HepG2 (cell line): ENCODE results near the gene CENPM. TPM values are rescaled to one million over a fixed set of nuclear protein-coding genes. Genes with fewer than 3 reads are reported as not detected.

Experiments used
- AHDC1 ChIP-seq: sonication (generic); formaldehyde crosslinking; IDR thresholded peaks from 2 replicates; pipeline ENCODE4 v1.5.1; 2020; ENCODE audit warnings: mild to moderate bottlenecking, missing genetic modification reagents, borderline replicate concordance
- ARNTL ChIP-seq: sonication (generic); formaldehyde crosslinking; IDR thresholded peaks from 2 replicates; pipeline ENCODE4 v1.4.0; 2020; ENCODE audit warnings: mild to moderate bottlenecking, missing genetic modification reagents
- BRD4 ChIP-seq: sonication (generic); formaldehyde crosslinking; IDR thresholded peaks from 2 replicates; pipeline ENCODE4 v1.4.0; 2020; ENCODE audit warnings: missing genetic modification reagents
- CEBPB ChIP-seq: IDR thresholded peaks from 2 replicates; pipeline ENCODE4 v1.6.1; 2011; ENCODE audit warnings: low read depth, low read length, improper control_type of control experiment, borderline replicate concordance
- HOXA7 ChIP-seq: sonication (generic); formaldehyde crosslinking; IDR thresholded peaks from 2 replicates; pipeline ENCODE4 v1.8.1; 2022; ENCODE audit warnings: mild to moderate bottlenecking, missing genetic modification reagents, moderate library complexity
- MAZ ChIP-seq, 2 experiments: sonication (generic) in 1 of 2; formaldehyde crosslinking in 1 of 2; IDR thresholded peaks; 2 replicates each; pipeline versions ENCODE4 v1.5.0 to v1.6.1; 2012 to 2020; ENCODE audit warnings: low read depth in 2 of 2, mild to moderate bottlenecking in 2 of 2, borderline replicate concordance in 1 of 2, improper control_type of control experiment in 1 of 2, low read length in 1 of 2, missing genetic modification reagents in 1 of 2, moderate library complexity in 1 of 2
- NCOA5 ChIP-seq: sonication (generic); formaldehyde crosslinking; IDR thresholded peaks from 2 replicates; pipeline ENCODE4 v1.4.0; 2020; ENCODE audit warnings: missing genetic modification reagents
- NR2C2 ChIP-seq: sonication (generic); formaldehyde crosslinking; IDR thresholded peaks from 2 replicates; pipeline ENCODE4 v1.4.0; 2020; ENCODE audit warnings: missing genetic modification reagents, mild to moderate bottlenecking, moderate library complexity, borderline replicate concordance
- RELA ChIP-seq: sonication (generic); formaldehyde crosslinking; IDR thresholded peaks from 2 replicates; pipeline ENCODE4 v1.4.0; 2020; ENCODE audit warnings: missing genetic modification reagents
- TBL1XR1 ChIP-seq: fragments of 150-350 bp; IDR thresholded peaks from 2 replicates; pipeline ENCODE4 v1.6.1; 2014; ENCODE audit warnings: borderline replicate concordance, low read length; ENCODE audit not compliant: partially characterized antibody
- XRCC5 ChIP-seq: fragments of 200-400 bp; formaldehyde crosslinking; optimal IDR thresholded peaks from 2 replicates; pipeline ENCODE3; 2017; ENCODE audit warnings: mild to moderate bottlenecking, low read length
- ZFYVE20 ChIP-seq: sonication (generic); formaldehyde crosslinking; IDR thresholded peaks from 2 replicates; pipeline ENCODE4 v1.8.0; 2023; ENCODE audit warnings: low read depth, mild to moderate bottlenecking, moderate library complexity, missing genetic modification reagents, borderline replicate concordance
- ZKSCAN1 ChIP-seq: fragments of 150-350 bp; IDR thresholded peaks from 2 replicates; pipeline ENCODE4 v1.6.1; 2014; ENCODE audit warnings: low read length
- ZNF326 ChIP-seq: sonication (generic); formaldehyde crosslinking; IDR thresholded peaks from 2 replicates; pipeline ENCODE4 v1.4.0; 2020; ENCODE audit warnings: missing genetic modification reagents, borderline replicate concordance
- ZNF33B ChIP-seq: sonication (generic); formaldehyde crosslinking; IDR thresholded peaks from 2 replicates; pipeline ENCODE4 v1.5.1; 2020; ENCODE audit warnings: mild to moderate bottlenecking, missing genetic modification reagents
- ZNF543 ChIP-seq: sonication (generic); formaldehyde crosslinking; IDR thresholded peaks from 2 replicates; pipeline ENCODE4 v1.4.0; 2020; ENCODE audit warnings: mild to moderate bottlenecking, missing genetic modification reagents
- ZNF564 ChIP-seq: sonication (generic); formaldehyde crosslinking; IDR thresholded peaks from 2 replicates; pipeline ENCODE4 v1.8.1; 2023; ENCODE audit warnings: mild to moderate bottlenecking, missing genetic modification reagents
- ZNF570 ChIP-seq: sonication (generic); formaldehyde crosslinking; IDR thresholded peaks from 2 replicates; pipeline ENCODE4 v1.4.0; 2020; ENCODE audit warnings: mild to moderate bottlenecking, missing genetic modification reagents, borderline replicate concordance
- polyA plus RNA-seq, 8 experiments: library from polyadenylated mRNA; depleted of rRNA in 3 of 8; stranded (reverse) in 7 of 8; unstranded in 1 of 8; fragments of >200 nt; fragmentation: Illumina TruSeq in 4 of 8; extraction: Trizol in 4 of 8; gene quantifications; 2 replicates each; pipeline versions ENCODE4 v1.2.1 to v1.2.3, GENCODE V29; 2011 to 2016; ENCODE audit warnings: low read depth in 4 of 8, missing spikeins in 1 of 8, mixed read lengths in 1 of 8; ENCODE audit not compliant: insufficient read depth in 1 of 8
- total RNA-seq, 5 experiments: library from RNA; depleted of rRNA; stranded (reverse); fragments of >200 nt; fragmentation: Illumina TruSeq; extraction: Trizol; gene quantifications; 2 replicates each; pipeline ENCODE4 v1.2.3, GENCODE V29; 2016; ENCODE audit warnings: low read depth in 1 of 5
- TF ChIP-seq, protein P1 (sequence below): sonication (generic); formaldehyde crosslinking; conservative IDR thresholded peaks from 2 replicates; pipeline ENCODE4 v1.4.0; 2020; ENCODE audit warnings: missing genetic modification reagents
- TF ChIP-seq, protein P2 (sequence below): sonication (generic); formaldehyde crosslinking; IDR thresholded peaks from 2 replicates; pipeline ENCODE4 v1.4.0; 2020; ENCODE audit warnings: mild to moderate bottlenecking, missing genetic modification reagents

Gene CENPM
- total and polyA plus RNA-seq, 2 of the 13 experiments (the other 11 are each of a cell fraction or from before 2014, with no cell fraction given) = 11.2 to 37.3 TPM

DNA sequence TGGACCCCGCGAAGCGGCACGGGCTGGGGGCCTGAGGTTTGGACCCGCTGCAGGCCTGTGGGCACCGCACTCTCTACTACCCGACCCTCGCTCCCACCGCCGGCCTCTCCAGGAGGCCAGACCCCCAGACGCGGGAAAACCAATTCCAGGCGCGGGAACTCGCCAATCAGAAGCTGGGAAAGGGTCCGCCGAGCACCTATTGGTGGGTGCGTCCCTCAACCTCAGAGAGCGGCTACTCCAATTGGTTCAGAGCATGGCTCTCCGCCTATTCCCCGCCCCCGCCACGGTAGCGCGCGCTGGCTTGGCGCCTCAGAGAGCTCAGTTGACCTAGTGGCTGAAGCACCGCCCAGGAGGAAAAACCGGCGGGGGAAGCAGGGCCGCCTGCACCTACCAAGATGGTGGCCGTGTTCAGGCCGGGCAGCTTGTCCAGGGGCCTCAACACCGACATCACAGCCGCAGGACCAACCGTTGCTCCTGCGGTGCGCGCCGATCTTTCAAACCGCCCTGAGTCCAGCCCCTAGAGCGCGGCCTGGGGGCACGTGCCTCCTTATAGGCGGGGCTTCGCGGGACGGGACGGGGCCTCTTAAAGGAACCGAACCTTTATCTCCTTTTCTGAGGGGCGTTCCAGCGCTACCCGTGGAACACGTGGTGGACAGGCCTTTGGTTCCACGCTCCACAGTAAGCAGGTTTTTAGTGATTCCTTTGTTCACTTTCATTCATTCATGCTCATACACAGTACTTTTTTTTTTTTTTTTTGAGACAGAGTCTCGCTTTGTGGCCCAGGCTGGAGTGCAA lies at the start of gene CENPM (continued):
- TF ChIP-seq ZNF33B (CRISPR knock-in tag) (0 out of 2 replicates have a peak, but pooled peaks have one; percentile 68), ZNF326 (CRISPR knock-in tag) (no peak), ZNF570 (CRISPR knock-in tag) (peak; percentile 93), AHDC1 (CRISPR knock-in tag) (0 out of 2 replicates have a peak, but pooled peaks have one; percentile 44), BRD4 (CRISPR knock-in tag) (0 out of 2 replicates have a peak, but pooled peaks have one; percentile 34), ZNF543 (CRISPR knock-in tag) (peak; percentile 98), RELA (CRISPR knock-in tag) (no peak), TBL1XR1 (no peak), ARNTL (CRISPR knock-in tag) (peak; percentile 73; the same call in 1 of the 2 replicates), HOXA7 (CRISPR knock-in tag) (no peak), MAZ (IDR thresholded peaks at IDR 0.05; ENCODE audit: borderline replicate concordance, low read depth, low read length) (no peak), MAZ (CRISPR knock-in tag; IDR thresholded peaks at IDR 0.05; ENCODE audit: low read depth) (peak; percentile 48; the same call in 1 of the 2 replicates), ZFYVE20 (CRISPR knock-in tag) (no peak), ZNF564 (CRISPR knock-in tag) (0 out of 2 replicates have a peak, but pooled peaks have one; percentile 17), NCOA5 (CRISPR knock-in tag) (no peak), ZKSCAN1 (no peak), NR2C2 (CRISPR knock-in tag) (peak; percentile 57; the same call in 1 of the 2 replicates), CEBPB (no peak), XRCC5 (no peak)
- TF ChIP-seq, protein P1, sequence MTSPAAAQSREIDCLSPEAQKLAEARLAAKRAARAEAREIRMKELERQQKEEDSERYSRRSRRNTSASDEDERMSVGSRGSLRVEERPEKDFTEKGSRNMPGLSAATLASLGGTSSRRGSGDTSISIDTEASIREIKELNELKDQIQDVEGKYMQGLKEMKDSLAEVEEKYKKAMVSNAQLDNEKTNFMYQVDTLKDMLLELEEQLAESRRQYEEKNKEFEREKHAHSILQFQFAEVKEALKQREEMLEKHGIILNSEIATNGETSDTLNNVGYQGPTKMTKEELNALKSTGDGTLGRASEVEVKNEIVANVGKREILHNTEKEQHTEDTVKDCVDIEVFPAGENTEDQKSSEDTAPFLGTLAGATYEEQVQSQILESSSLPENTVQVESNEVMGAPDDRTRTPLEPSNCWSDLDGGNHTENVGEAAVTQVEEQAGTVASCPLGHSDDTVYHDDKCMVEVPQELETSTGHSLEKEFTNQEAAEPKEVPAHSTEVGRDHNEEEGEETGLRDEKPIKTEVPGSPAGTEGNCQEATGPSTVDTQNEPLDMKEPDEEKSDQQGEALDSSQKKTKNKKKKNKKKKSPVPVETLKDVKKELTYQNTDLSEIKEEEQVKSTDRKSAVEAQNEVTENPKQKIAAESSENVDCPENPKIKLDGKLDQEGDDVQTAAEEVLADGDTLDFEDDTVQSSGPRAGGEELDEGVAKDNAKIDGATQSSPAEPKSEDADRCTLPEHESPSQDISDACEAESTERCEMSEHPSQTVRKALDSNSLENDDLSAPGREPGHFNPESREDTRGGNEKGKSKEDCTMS (CRISPR knock-in tag) = no peak
- TF ChIP-seq, protein P2, sequence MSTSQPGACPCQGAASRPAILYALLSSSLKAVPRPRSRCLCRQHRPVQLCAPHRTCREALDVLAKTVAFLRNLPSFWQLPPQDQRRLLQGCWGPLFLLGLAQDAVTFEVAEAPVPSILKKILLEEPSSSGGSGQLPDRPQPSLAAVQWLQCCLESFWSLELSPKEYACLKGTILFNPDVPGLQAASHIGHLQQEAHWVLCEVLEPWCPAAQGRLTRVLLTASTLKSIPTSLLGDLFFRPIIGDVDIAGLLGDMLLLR (CRISPR knock-in tag) = no peak; the same call in 1 of the 2 replicates
